Breast epithelium (tissue), 3 donors: ENCODE data around the gene CTTNBP2NL.

Experiments used
- CTCF ChIP-seq, 3 donors: fragments of 450-650 bp; IDR thresholded peaks; one replicate each; pipeline ENCODE4 v1.5.1; 2016 to 2017; ENCODE audit warnings: antibody characterized with exemption in 3 of 3, mild to moderate bottlenecking in 3 of 3, moderate library complexity in 3 of 3
- POLR2A ChIP-seq: fragments of 450-650 bp; IDR thresholded peaks from one replicate; pipeline ENCODE4 v1.6.1; 2016; ENCODE audit warnings: antibody characterized with exemption, mild to moderate bottlenecking, moderate library complexity
- POLR2AphosphoS5 ChIP-seq, 3 donors: sonication (generic); formaldehyde crosslinking; IDR thresholded peaks; one replicate each; pipeline ENCODE4 v1.6.1; 2017; ENCODE audit warnings: antibody characterized with exemption in 3 of 3

- TF ChIP-seq CTCF (IDR thresholded peaks at IDR 0.05) = no peak
- TF ChIP-seq POLR2A = no peak
- no peak for TF ChIP-seq POLR2AphosphoS5 (IDR thresholded peaks at IDR 0.05)
Observed at GRCh38 chr1:112358061-112358770, 37.8 kb upstream of the CTTNBP2NL start.
